Nephron progenitor cell (in vitro differentiated cells): ENCODE data around the gene JMJD7.
A peak's percentile ranks its signal among the peaks of the same experiment; 100 is the strongest.

Experiments
- DNase-seq: peaks from one replicate; pipeline ENCODE4 v3.0.0; 2021
- H3K27ac Mint-ChIP-seq: 2 replicates; pipeline ENCODE4 v1.8.0; 2021; ENCODE audit warnings: mild to moderate bottlenecking, moderate library complexity, mixed read lengths
- H3K27me3 Mint-ChIP-seq: 2 replicates; pipeline ENCODE4 v1.8.0; 2021; ENCODE audit warnings: mild to moderate bottlenecking, low read depth, mixed read lengths; ENCODE audit not compliant: poor library complexity
- H3K36me3 Mint-ChIP-seq: 2 replicates; pipeline ENCODE4 v1.8.0; 2021; ENCODE audit warnings: low read depth, mixed read lengths
- H3K4me1 Mint-ChIP-seq: 2 replicates; pipeline ENCODE4 v1.8.0; 2021; ENCODE audit warnings: mixed read lengths
- H3K4me3 Mint-ChIP-seq: 2 replicates; pipeline ENCODE4 v1.8.0; 2021; ENCODE audit warnings: mild to moderate bottlenecking, moderate library complexity, mixed read lengths
- H3K9me3 Mint-ChIP-seq: 2 replicates; pipeline ENCODE4 v1.8.0; 2021; ENCODE audit warnings: mild to moderate bottlenecking, moderate library complexity, mixed read lengths
- CTCF ChIP-seq: fragments of 200-600 bp; sonication (generic); IDR thresholded peaks from 2 replicates; pipeline ENCODE4 v1.5.0; 2021; ENCODE audit warnings: antibody characterized with exemption

The JMJD7 gene

GRCh38 chr15:41881920-41882688 is 54.2 kb downstream of the JMJD7 start:
- Mint-ChIP-seq H3K4me3 (peak overlapping the region; percentile 34), H3K36me3 (no peaks in the 10 kb centered on the region)

GRCh38 chr15:41882689-41883483 is 55.0 kb downstream of the JMJD7 start:
- Mint-ChIP-seq H3K27ac (no peak overlapping the region), H3K4me1 (peaks cover 30% of the 10 kb centered on the region), H3K27me3 (peaks cover 50% of the 10 kb centered on the region), H3K36me3 (no peaks in the 10 kb centered on the region), H3K4me3 (peak overlapping the region; percentile 34), H3K9me3 (no peaks in the 10 kb centered on the region)
- DNase-seq = no peak
- no peak for TF ChIP-seq CTCF

More at GRCh38 chr15:41881920-41882688, 54.2 kb downstream of the JMJD7 start:
- TF ChIP-seq CTCF = no peak
- Mint-ChIP-seq H3K4me1 (peaks cover 26% of the 10 kb centered on the region), H3K9me3 (no peaks in the 10 kb centered on the region), H3K27ac (no peak overlapping the region), H3K27me3 (peaks cover 50% of the 10 kb centered on the region)
- DNase-seq = peak; percentile 54

- Mint-ChIP-seq H3K4me3 (no peak overlapping the region), H3K27me3 (peaks cover 47% of the 10 kb centered on the region), H3K36me3 (no peaks in the 10 kb centered on the region), H3K27ac (no peak overlapping the region), H3K9me3 (no peaks in the 10 kb centered on the region), H3K4me1 (peaks cover 26% of the 10 kb centered on the region)
- no peak for DNase-seq
- no peak for TF ChIP-seq CTCF
Measured at GRCh38 chr15:41883484-41883825, 55.6 kb downstream of the JMJD7 start.

- no peak overlapping the region for H3K27ac Mint-ChIP-seq
- TF ChIP-seq CTCF = no peak
Measured at GRCh38 chr15:41884458-41884857, 56.6 kb downstream of the JMJD7 start.

GRCh38 chr15:41885321-41885720 is 57.4 kb downstream of the JMJD7 start:
- no peak overlapping the region for H3K27ac Mint-ChIP-seq
- peaks cover 43% of the 10 kb centered on the region for H3K27me3 Mint-ChIP-seq
- H3K9me3 Mint-ChIP-seq = no peaks in the 10 kb centered on the region

More at GRCh38 chr15:41884458-41884857, 56.6 kb downstream of the JMJD7 start:
- Mint-ChIP-seq H3K27me3 (peaks cover 47% of the 10 kb centered on the region), H3K4me3 (no peak overlapping the region), H3K9me3 (no peaks in the 10 kb centered on the region), H3K4me1 (peaks cover 26% of the 10 kb centered on the region), H3K36me3 (no peaks in the 10 kb centered on the region)
- DNase-seq = no peak

More at GRCh38 chr15:41885321-41885720, 57.4 kb downstream of the JMJD7 start:
- TF ChIP-seq CTCF = no peak
- no peak overlapping the region for H3K4me3 Mint-ChIP-seq
- peaks cover 22% of the 10 kb centered on the region for H3K4me1 Mint-ChIP-seq
- no peak for DNase-seq
- no peaks in the 10 kb centered on the region for H3K36me3 Mint-ChIP-seq
